ENCODE results near the gene PMM1.
A peak's percentile ranks its signal among the peaks of the same experiment; 100 is the strongest.

The PMM1 gene

DNA sequence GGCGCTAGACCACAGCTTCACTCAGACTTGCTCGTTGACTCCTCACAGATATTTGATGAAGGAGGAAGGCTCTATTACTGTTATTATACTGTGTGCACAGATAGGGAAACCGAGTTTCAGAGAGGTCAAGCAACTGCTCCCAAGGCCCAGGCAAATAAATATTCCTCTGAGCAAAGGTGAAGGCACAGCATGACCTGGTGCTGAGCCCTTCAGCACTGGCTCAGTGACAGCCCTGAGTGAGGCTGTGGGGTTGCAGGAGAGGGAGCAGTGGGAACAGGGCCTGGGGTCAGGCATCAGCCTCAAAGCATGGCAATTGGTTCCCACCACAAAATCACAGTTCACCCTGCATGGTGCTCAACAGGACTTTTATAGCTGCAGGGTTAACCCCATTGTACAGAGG lies 52.4 kb downstream of the PMM1 start:
- no peak for DNase-seq (ENCODE audit: low read depth)

DNA sequence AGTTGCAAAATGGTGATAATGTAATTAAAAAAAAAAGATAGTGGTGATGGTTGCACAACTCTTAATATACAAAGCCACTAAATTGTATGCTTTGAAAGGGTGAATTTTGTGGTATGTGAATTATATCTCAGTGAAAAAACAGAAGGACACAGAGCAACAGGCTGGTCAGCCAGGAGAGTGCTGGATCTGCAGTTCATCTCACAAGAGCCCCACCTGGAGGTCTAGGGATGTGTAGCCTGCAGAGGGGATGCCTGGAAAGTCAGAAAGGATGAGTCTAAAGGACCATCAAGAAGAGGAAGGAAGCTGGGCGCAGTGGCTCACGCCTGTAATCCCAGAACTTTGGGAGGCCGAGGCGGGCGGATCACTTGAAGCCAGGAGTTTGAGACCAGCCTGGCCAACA lies 54.4 kb downstream of the PMM1 start:
- no peak for DNase-seq (ENCODE audit: low read depth)

DNA sequence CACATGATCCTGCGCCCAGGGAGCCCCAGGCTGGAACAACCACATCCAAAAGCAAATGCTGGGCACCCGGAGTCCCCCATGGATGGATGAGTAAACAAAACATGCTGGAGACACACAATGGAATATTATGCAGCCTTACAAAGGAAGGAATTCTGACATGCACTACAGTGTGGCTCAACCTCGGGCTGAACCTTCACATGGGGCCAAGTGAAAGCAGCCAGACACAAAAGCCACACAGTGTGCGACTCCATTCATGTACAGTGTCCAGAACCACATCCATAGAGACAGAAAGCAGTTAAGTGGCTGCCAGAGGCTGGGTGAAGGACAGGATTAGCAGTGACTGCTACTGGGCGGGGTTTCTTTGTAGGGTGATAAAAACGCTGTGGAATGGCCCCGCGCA lies 55.4 kb downstream of the PMM1 start:
- no peak for DNase-seq (ENCODE audit: low read depth)

DNA sequence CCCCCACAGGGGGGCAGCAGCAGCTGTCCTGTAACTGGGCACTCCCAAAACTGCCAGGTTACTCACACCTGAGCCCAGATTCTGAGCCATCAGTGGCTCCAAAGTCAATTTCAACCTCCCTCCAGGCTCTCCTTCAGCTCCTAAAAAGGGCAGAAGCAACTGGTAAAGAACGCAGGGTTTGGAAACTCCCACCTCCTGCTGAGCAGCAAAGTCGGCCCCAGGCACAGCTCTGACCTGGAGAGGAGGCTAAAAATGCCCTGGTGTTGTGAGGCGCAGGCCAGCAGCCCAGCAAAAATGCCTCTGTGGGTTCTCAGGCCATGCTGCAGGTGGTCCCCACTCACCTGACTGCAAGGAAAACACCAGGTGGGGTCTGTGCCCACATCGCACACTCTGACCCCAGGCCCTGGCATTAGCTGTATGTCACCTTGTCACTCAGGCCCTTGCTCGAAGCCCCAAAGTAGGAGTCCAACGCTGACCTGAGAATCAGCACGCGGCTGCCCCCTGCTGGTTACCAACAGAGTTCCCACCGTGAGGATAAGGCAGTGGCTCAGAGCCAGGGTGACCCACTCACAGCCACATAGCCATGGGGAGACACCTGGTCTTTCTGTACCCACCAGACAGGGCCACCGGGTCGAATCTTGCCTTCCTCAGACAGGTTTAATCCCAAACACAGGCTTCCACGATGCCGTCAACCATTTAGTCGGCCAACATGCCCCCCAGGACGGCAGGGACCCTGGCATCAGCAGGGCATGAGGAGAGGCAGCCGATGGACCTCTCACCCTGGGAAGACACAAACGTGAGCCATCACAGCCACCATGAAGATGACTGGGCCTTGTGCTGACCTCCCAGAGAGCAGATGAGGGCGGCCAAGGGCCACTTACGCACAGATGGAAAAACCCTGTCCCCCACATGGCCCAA lies 56.5 kb downstream of the PMM1 start:
- peak; percentile 38 for DNase-seq (ENCODE audit: low read depth)

DNA sequence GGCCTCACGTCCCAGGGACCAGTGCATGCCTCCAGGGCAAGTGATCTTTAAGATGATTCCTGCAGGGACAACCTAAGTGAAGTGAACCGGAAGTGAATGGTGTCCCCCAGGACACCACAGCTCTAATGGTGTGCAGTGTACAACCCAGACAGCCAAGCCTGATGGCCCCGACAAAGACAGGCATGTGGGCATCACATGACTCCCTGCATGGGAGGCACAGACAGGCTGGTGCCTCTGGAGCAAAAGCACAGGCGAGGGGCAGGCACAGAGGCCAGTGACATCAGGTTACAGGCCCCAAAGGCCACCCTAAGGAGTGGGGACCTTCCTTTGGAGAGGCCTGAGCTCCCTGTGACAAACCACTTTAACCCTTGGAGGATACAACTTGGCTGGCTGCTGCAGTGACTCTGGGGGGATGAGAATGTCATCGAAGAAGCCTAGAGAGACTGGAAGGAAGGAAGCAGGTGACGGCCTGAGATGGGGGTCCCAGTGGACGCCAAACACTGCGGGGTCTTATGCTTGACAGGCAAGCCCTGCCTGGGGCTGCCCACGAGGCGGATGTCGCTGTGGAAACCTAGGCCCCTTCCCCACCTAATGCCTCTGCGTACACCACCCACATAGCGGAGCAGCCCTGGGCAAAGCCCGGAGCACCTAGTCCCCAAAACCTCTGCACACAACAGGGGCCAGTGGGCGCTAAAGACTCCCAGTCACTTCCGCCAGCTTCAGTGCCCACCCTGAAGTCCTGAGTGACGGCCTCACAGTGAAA lies 57.7 kb downstream of the PMM1 start:
- DNase-seq (ENCODE audit: low read depth): no peak

DNA sequence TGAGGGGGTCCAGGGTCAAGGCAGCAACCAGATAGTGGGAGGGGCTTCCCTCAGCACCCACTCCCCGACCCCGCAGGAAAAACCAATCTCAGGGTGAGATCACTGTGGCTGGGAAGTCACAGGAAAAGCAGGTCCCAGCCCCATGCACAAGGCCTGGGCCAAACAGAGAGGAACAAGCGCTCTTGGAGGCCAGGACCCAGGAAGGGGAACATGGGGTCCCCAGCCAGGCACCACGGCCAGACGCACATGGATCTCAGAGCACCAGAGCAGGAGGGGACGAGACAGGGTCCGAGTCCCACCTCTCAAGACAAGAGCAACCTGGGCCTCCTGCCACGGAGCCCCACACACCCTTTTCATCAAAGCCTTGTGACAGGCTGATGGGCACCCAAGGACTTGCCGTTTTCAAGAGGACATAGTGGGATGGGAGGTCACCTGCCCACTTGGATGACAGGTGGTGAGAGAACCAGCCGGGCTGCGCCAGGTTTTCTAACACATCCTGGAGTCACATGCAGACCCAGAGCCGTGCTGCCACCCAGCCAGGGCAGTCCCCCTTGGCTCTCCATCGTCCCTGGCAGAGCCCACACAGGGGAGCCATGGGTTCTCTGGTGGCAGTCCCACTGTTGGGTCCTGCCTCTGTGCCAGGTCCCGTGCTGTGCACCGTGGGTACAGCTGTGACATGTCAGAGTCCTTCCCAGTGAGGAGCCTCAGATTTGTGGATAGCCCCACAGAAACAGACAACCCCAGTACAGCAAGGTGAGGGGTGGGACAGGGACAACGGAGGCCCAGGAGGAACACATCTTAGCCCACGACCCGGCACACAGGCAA lies 58.5 kb downstream of the PMM1 start:
- no peak for DNase-seq (ENCODE audit: low read depth)

DNA sequence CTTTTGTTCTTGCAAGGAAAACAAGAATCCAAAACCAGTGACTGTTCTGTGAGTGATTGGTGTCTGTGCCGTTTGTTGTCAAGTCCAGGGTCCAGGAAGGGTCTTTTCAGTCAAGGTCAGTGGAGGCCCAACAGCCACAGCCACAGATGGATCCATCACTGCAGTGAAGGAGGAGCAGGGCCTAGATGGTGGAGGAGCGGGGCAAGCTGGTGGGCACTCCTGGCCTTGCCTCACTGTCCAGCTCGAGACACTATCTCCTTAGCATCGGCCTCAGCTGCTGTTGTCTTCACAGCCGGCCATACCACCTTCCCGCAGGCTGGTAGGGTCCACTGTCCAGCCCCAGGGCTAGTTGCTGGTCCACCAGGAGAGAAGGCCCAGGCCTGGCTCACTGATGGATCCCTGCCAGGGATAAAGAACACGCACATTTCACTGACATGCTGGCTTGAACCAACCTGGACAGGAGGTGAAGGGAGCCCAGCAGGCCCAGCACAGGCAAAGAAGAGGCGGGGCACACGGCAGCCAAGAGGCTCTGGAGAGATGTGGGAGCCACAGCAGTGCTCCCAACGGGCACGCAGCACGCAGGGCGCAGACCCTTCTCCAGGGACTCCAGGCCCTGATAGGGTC lies 60.6 kb downstream of the PMM1 start:
- no peak for DNase-seq (ENCODE audit: low read depth)

DNA sequence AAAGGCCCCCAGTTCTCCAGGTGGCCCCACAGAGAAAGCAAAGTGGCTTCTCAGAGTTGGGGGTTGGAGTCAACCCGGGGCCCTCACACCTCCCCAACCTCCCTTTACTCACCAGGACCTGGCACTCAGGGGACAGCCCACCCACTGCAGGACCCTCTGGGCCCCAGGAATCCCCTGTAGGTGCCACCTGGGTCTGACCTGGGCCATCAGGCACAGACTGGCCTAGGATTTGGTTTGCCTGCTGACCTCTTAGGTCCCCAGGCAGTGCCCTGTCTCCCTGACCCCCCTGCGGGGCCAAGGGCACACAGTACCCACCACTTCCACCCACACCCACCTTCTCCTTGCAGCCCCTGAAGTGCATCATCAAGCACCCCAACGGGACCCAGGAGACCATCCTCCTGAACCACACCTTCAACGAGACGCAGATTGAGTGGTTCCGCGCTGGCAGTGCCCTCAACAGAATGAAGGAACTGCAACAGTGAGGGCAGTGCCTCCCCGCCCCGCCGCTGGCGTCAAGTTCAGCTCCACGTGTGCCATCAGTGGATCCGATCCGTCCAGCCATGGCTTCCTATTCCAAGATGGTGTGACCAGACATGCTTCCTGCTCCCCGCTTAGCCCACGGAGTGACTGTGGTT lies 61.4 kb downstream of the PMM1 start:
- DNase-seq (ENCODE audit: low read depth): no peak
